Large intestine (tissue), 3 donors: ENCODE results near the gene OR2G3. TPM values are rescaled to one million over a fixed set of nuclear protein-coding genes. Genes with fewer than 3 reads are reported as not detected.

Source experiments
- DNase-seq, 2 donors: peaks; one replicate each; pipeline versions ENCODE4 v3.0.0 to v3.0.0-alpha.2; 2013
- H3K27ac ChIP-seq: one replicate; pipeline ENCODE4 v1.5.1; 2013; ENCODE audit warnings: low read length
- H3K27me3 ChIP-seq: 2 replicates; pipeline ENCODE4 v1.6.1; 2013; ENCODE audit warnings: low read length; ENCODE audit not compliant: control insufficient read depth, insufficient read depth
- H3K36me3 ChIP-seq: 2 replicates; pipeline ENCODE4 v1.6.1; 2013; ENCODE audit warnings: low read length; ENCODE audit not compliant: control insufficient read depth, insufficient read depth
- H3K4me1 ChIP-seq: one replicate; pipeline ENCODE4 v1.6.1; 2013; ENCODE audit warnings: low read length; ENCODE audit not compliant: control insufficient read depth, insufficient read depth
- H3K4me3 ChIP-seq: one replicate; pipeline ENCODE4 v1.5.1; 2013; ENCODE audit warnings: low read length
- H3K9me3 ChIP-seq: one replicate; pipeline ENCODE4 v1.6.1; 2013; ENCODE audit warnings: mild to moderate bottlenecking, low read depth, low read length, moderate library complexity; ENCODE audit not compliant: control insufficient read depth
- WGBS: methylation state at CpG from one replicate; pipeline ENCODE4 v1.1.5; 2013; ENCODE audit warnings: low lambda C conversion rate; ENCODE audit not compliant: insufficient coverage; 5-methylcytosine and 5-hydroxymethylcytosine counted together
- polyA plus RNA-seq: library from polyadenylated mRNA; unstranded; fragments of 120-200 nt; gene quantifications from one replicate; pipeline ENCODE4 v1.2.1, GENCODE V29; 2013

Gene OR2G3
- polyA plus RNA-seq, 1 donor: not detected

GRCh38 chr1:247614625-247615024, 9.2 kb downstream of the OR2G3 start:
- no peaks in the 10 kb centered on the region for H3K27me3 ChIP-seq
- H3K4me1 ChIP-seq: no peaks in the 10 kb centered on the region
- H3K4me3 ChIP-seq: no peak overlapping the region
- WGBS: no CpG with 5 or more reads among the region's 5 CpGs
- no peak overlapping the region for H3K27ac ChIP-seq
- H3K9me3 ChIP-seq: peaks cover 3% of the 10 kb centered on the region
- no peak for DNase-seq
- no peaks in the 10 kb centered on the region for H3K36me3 ChIP-seq

DNA sequence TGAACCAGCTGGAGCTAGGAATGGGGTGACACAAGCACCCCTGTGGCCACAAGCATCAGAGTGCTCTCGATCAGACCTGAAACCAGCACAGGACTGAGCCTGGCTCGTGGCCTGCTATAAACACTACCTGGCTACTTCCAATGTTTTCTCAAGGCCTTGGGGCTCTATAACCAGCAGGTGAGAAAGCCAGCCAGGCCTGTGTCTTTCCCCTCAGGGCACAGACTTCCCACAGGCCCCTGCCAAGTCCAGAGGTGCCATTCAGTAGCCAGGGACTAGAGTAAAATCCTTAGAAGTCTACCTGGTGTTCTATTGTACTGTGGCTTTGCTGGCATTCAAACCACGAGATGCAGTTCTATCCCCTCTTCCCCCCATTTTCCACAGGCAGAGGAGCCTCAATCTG, 22.6 kb downstream of the OR2G3 start:
- Histone ChIP-seq H3K27me3 (no peaks in the 10 kb centered on the region), H3K4me3 (no peak overlapping the region), H3K36me3 (no peaks in the 10 kb centered on the region), H3K9me3 (no peaks in the 10 kb centered on the region), H3K27ac (no peak overlapping the region), H3K4me1 (no peaks in the 10 kb centered on the region)
- no peak for DNase-seq
- no CpG with 5 or more reads among the region's 3 CpGs for WGBS

- H3K27ac ChIP-seq: no peak overlapping the region
- H3K9me3 ChIP-seq: peaks cover 5% of the 10 kb centered on the region
- H3K4me3 ChIP-seq: no peak overlapping the region
- H3K4me1 ChIP-seq: no peaks in the 10 kb centered on the region
- H3K36me3 ChIP-seq: no peaks in the 10 kb centered on the region
- WGBS: no CpG with 5 or more reads among the region's 4 CpGs
- no peak for DNase-seq
- H3K27me3 ChIP-seq: no peaks in the 10 kb centered on the region
Measured at GRCh38 chr1:247638011-247638410, 32.6 kb downstream of the OR2G3 start.

DNA sequence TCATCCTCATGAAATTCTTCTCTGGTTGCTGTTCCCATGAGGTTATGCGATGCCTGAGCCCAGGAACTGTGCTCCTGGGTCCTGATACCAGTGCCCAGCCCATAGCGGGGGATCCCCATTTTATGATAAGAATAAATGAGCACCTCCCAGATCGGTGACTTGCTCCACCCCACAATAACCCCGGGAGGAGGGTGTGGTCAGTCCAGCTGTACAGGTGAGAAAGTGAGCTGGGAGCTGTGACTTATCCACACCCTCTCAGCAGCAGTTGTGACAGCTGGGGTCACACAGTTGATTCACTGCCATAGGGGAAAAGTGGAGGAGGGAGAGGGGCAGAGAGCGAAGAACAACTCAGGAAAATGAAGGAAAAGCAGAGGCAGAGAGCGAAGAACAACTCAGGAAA, 33.4 kb downstream of the OR2G3 start:
- Histone ChIP-seq H3K27ac (no peak overlapping the region), H3K9me3 (peaks cover 5% of the 10 kb centered on the region), H3K4me1 (no peaks in the 10 kb centered on the region), H3K36me3 (no peaks in the 10 kb centered on the region), H3K4me3 (no peak overlapping the region), H3K27me3 (no peaks in the 10 kb centered on the region)
- no peak for DNase-seq
- WGBS: 86% methylated on average over 2 of the region's 6 CpGs

DNA sequence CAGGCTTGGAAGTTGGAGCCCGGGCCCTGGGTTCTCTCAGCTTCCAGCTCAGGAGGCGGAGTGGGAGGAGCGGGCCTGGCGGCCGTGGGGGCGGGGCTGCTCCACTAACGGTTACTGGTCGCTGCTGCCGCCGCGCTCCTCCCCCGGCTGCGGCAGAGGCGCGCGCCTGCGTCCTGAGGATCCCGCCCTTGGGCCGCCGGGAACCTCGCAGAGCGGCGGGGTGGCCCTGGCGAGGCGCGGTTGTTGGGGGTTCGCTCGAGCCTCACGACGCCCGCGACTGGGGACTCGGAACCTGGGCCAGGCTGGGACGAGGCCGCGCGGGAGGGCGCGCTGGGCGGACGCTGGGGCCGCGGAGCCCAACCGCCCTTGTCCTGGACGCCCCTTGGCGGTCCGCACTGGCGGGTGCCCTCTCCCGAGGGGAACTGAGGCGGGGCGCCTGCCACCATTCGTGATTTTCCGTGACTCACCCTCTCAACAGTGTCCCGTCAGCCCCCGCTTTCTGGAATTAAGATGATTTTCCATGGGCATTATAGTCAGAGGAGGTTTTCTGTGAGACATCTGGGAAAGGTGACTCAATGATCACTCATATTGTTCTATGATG, 34.1 kb downstream of the OR2G3 start:
- DNase-seq: peak; percentile 8 to 19
- Histone ChIP-seq H3K27ac (no peak overlapping the region), H3K9me3 (peaks cover 5% of the 10 kb centered on the region), H3K4me1 (no peaks in the 10 kb centered on the region), H3K4me3 (no peak overlapping the region), H3K27me3 (no peaks in the 10 kb centered on the region), H3K36me3 (no peaks in the 10 kb centered on the region)
- WGBS: no CpG with 5 or more reads among the region's 55 CpGs

- no CpG with 5 or more reads among the region's 5 CpGs for WGBS
- Histone ChIP-seq H3K27ac (no peak overlapping the region), H3K4me1 (no peaks in the 10 kb centered on the region), H3K36me3 (no peaks in the 10 kb centered on the region), H3K9me3 (peaks cover 5% of the 10 kb centered on the region), H3K27me3 (no peaks in the 10 kb centered on the region), H3K4me3 (no peak overlapping the region)
- DNase-seq: no peak
Measured at GRCh38 chr1:247642742-247643141, 37.4 kb downstream of the OR2G3 start.

- no peaks in the 10 kb centered on the region for H3K27me3 ChIP-seq
- no peaks in the 10 kb centered on the region for H3K9me3 ChIP-seq
- no peak overlapping the region for H3K27ac ChIP-seq
- no peak overlapping the region for H3K4me3 ChIP-seq
- no peaks in the 10 kb centered on the region for H3K4me1 ChIP-seq
- H3K36me3 ChIP-seq: no peaks in the 10 kb centered on the region
- DNase-seq: no peak
- WGBS: no CpG with 5 or more reads among the region's 4 CpGs
Measured at GRCh38 chr1:247646867-247647266, 41.5 kb downstream of the OR2G3 start.

DNA sequence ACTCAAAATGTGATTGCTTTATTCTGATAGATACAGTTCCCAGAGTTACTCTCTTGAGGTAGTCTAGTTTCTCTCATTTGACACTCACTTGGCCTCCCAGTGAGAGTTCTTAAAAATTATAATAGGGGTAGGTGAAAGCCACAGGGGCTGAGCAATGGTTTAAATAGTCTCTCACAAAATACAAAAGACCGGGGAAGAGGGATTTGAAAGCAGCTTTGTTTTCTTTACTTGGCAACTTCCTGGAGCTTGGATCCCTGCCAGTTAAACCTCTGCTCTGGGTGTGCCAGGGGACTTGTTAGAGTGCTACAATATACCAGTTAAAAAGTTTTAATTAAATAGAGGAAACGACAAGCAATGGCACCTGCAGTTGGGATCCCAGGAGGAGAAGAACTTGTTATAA, 42.5 kb downstream of the OR2G3 start:
- H3K4me3 ChIP-seq: no peak overlapping the region
- WGBS: no CpG with 5 or more reads among the region's 2 CpGs
- no peaks in the 10 kb centered on the region for H3K27me3 ChIP-seq
- H3K9me3 ChIP-seq: no peaks in the 10 kb centered on the region
- H3K27ac ChIP-seq: no peak overlapping the region
- no peaks in the 10 kb centered on the region for H3K36me3 ChIP-seq
- DNase-seq: no peak
- no peaks in the 10 kb centered on the region for H3K4me1 ChIP-seq

DNA sequence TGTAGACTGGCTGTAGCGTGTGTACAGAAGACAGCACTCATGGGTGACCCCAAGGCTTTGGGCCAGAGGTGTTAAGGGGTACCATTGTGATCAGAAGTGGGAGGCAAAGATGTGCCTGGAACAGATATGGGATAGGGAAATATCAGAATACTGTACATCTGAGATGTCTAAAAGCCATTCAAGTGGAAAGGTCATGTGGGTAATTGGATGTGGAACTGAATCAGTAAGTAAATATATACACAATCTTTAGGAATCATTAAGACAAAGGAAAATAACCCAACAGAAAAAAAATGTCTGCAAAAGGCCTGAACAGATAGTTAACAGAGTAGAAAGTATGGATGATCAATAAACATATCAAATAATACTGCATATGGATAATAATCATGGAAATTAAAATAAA, 47.7 kb downstream of the OR2G3 start:
- H3K9me3 ChIP-seq: no peaks in the 10 kb centered on the region
- no peak overlapping the region for H3K27ac ChIP-seq
- WGBS: no CpG with 5 or more reads among the region's 1 CpG

More for the DNA sequence above, 47.7 kb downstream of the OR2G3 start:
- DNase-seq: no peak
- no peaks in the 10 kb centered on the region for H3K27me3 ChIP-seq
- no peaks in the 10 kb centered on the region for H3K36me3 ChIP-seq
- no peaks in the 10 kb centered on the region for H3K4me1 ChIP-seq
- H3K4me3 ChIP-seq: no peak overlapping the region
